Measurements from ENCODE around the gene MUC3A.
A peak's percentile ranks its signal among the peaks of the same experiment; 100 is the strongest.
"Not testable (repeated sequence)": the region's sequence is repeated elsewhere in the genome, so short reads cannot be mapped to it uniquely, and the experiment has no call there.

The MUC3A gene

GRCh38 chr7:100971111-100972001 is 22.0 kb downstream of the MUC3A start:
- DNase-seq (ENCODE audit: low read depth in 2 of 3, low spot score in 2 of 3) = no peak

- no peak for DNase-seq (ENCODE audit: low read depth in 2 of 3, low spot score in 2 of 3)
These were observed 22.6 kb downstream of the MUC3A start for GRCh38 chr7:100972002-100972347.

GRCh38 chr7:100974021-100974420 is 24.7 kb downstream of the MUC3A start:
- DNase-seq (ENCODE audit: low read depth in 2 of 3, low spot score in 2 of 3) = no peak

- no peak for DNase-seq (ENCODE audit: low read depth in 2 of 3, low spot score in 2 of 3)
These were observed 26.1 kb downstream of the MUC3A start for GRCh38 chr7:100975371-100975821.

- DNase-seq (ENCODE audit: low read depth in 2 of 3, low spot score in 2 of 3) = no peak
These were observed 29.0 kb downstream of the MUC3A start for GRCh38 chr7:100978300-100978699.

GRCh38 chr7:100983451-100984187 is 34.3 kb downstream of the MUC3A start:
- DNase-seq (ENCODE audit: low read depth in 2 of 3, low spot score in 2 of 3) = no peak

GRCh38 chr7:100984241-100984918 is 35.0 kb downstream of the MUC3A start:
- DNase-seq (ENCODE audit: low read depth in 2 of 3, low spot score in 2 of 3) = not testable (repeated sequence)

- DNase-seq (ENCODE audit: low read depth in 2 of 3, low spot score in 2 of 3) = not testable (repeated sequence)
These were observed 35.9 kb downstream of the MUC3A start for GRCh38 chr7:100985033-100985797.

GRCh38 chr7:100991631-100992030 is 42.3 kb downstream of the MUC3A start:
- DNase-seq (ENCODE audit: low read depth in 2 of 3, low spot score in 2 of 3) = no peak

GRCh38 chr7:100992280-100992679 is 42.9 kb downstream of the MUC3A start:
- DNase-seq (ENCODE audit: low read depth in 2 of 3, low spot score in 2 of 3) = not testable (repeated sequence)

- not testable (repeated sequence) for DNase-seq (ENCODE audit: low read depth in 2 of 3, low spot score in 2 of 3)
These were observed 45.3 kb downstream of the MUC3A start for GRCh38 chr7:100994671-100995070.

GRCh38 chr7:100998530-100998929 is 49.2 kb downstream of the MUC3A start:
- DNase-seq (ENCODE audit: low read depth in 2 of 3, low spot score in 2 of 3) = not testable (repeated sequence)

GRCh38 chr7:100999334-100999733 is 50.0 kb downstream of the MUC3A start:
- DNase-seq (ENCODE audit: low read depth in 2 of 3, low spot score in 2 of 3) = not testable (repeated sequence)

- DNase-seq (ENCODE audit: low read depth in 2 of 3, low spot score in 2 of 3) = not testable (repeated sequence)
These were observed 50.7 kb downstream of the MUC3A start for GRCh38 chr7:101000025-101000424.

- DNase-seq (ENCODE audit: low read depth in 2 of 3, low spot score in 2 of 3) = not testable (repeated sequence)
These were observed 53.0 kb downstream of the MUC3A start for GRCh38 chr7:101002333-101002732.

- DNase-seq (ENCODE audit: low read depth in 2 of 3, low spot score in 2 of 3) = not testable (repeated sequence)
These were observed 58.0 kb downstream of the MUC3A start for GRCh38 chr7:101007361-101007760.

- no peak for DNase-seq (ENCODE audit: low read depth in 2 of 3, low spot score in 2 of 3)
These were observed 60.3 kb downstream of the MUC3A start for GRCh38 chr7:101009629-101010028.

- DNase-seq (ENCODE audit: low read depth in 2 of 3, low spot score in 2 of 3) = no peak
These were observed 63.6 kb downstream of the MUC3A start for GRCh38 chr7:101012931-101013330.

GRCh38 chr7:101015626-101016025 is 66.3 kb downstream of the MUC3A start:
- DNase-seq (ENCODE audit: low read depth in 2 of 3, low spot score in 2 of 3) = no peak

GRCh38 chr7:101017064-101017777 is 67.9 kb downstream of the MUC3A start:
- peak in 2 of 3 experiments; percentile 35 to 49 for DNase-seq (ENCODE audit: low read depth in 2 of 3, low spot score in 2 of 3)
